Thoracic aorta (tissue), 2 donors: ENCODE measurements around the gene CECR2. TPM values are rescaled to one million over a fixed set of nuclear protein-coding genes. Genes with fewer than 3 reads are reported as not detected.

Experiments
- ATAC-seq: fragments of 150-250 bp; one replicate; pipeline ENCODE4 v1.8.0; 2017; ENCODE audit warnings: low read depth; ENCODE audit not compliant: insufficient number of reproducible peaks, low FRiP score
- DNase-seq: peaks from one replicate; pipeline ENCODE4 v3.0.0-alpha.2; 2020; ENCODE audit warnings: low spot score
- H3K27ac ChIP-seq, 2 donors: fragments of 200-600 bp; sonication (generic); 1 replicate in 1 of 2; 2 replicates in 1 of 2; pipeline ENCODE4 v1.5.1; 2016; ENCODE audit warnings: mild to moderate bottlenecking in 2 of 2, moderate library complexity in 2 of 2
- H3K27me3 ChIP-seq: fragments of 200-600 bp; sonication (generic); replicated peaks from 2 replicates; pipeline ENCODE4 v1.6.0; 2016; ENCODE audit warnings: mild to moderate bottlenecking; ENCODE audit not compliant: insufficient read depth
- H3K36me3 ChIP-seq: fragments of 200-600 bp; sonication (generic); one replicate; pipeline ENCODE4 v1.5.1; 2016
- H3K4me1 ChIP-seq, 2 donors: fragments of 200-600 bp; sonication (generic); 1 replicate in 1 of 2; 2 replicates in 1 of 2; pipeline versions ENCODE4 v1.5.1 to v1.6.0; 2016; ENCODE audit warnings: low read depth in 2 of 2, mild to moderate bottlenecking in 1 of 2; ENCODE audit not compliant: control insufficient read depth in 1 of 2
- H3K4me3 ChIP-seq: fragments of 200-600 bp; sonication (generic); 2 replicates; pipeline ENCODE4 v1.5.1; 2016; ENCODE audit warnings: mild to moderate bottlenecking
- H3K9me3 ChIP-seq: fragments of 200-600 bp; sonication (generic); 2 replicates; pipeline ENCODE4 v1.5.1; 2016
- total RNA-seq, 2 donors: library from RNA; depleted of rRNA; stranded (reverse); fragments of >200 nt; gene quantifications; one replicate each; pipeline versions ENCODE4 v1.1.0 to v1.2.3, GENCODE V29; 2016
- TF ChIP-seq, protein P1 (sequence below): fragments of 200-600 bp; sonication (generic); IDR thresholded peaks from one replicate; pipeline ENCODE4 v1.5.1; 2019; ENCODE audit warnings: antibody characterized with exemption

CECR2 gene
- total RNA-seq, 2 donors from 2014 or later = 0.28 TPM; not detected in 1

DNA sequence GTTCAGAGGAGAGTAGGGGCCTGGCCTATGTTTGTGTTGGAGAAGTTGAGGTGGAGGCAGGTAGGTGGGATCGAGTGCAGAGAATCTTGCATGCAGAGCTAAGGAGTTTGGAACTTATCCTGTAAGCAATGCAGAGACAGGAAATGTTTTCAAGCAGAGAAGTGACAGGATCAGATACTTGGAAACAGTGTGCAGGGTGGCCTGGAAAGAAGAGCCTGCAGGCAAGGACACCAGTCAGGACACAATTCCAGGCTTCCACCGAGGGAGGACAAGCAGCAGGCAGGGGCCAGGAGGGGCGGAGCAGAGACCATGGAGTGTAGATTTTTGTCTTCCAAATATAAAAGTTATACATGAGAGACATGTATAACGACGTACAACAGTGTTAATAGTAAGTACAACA is 26.9 kb upstream of the CECR2 start:
- Histone ChIP-seq H3K36me3 (no peaks in the 10 kb centered on the region), H3K4me1 (no peaks in the 10 kb centered on the region), H3K27me3 (no peaks in the 10 kb centered on the region), H3K27ac (no peak overlapping the region), H3K4me3 (no peak overlapping the region), H3K9me3 (no peaks in the 10 kb centered on the region)
- TF ChIP-seq, protein P1, sequence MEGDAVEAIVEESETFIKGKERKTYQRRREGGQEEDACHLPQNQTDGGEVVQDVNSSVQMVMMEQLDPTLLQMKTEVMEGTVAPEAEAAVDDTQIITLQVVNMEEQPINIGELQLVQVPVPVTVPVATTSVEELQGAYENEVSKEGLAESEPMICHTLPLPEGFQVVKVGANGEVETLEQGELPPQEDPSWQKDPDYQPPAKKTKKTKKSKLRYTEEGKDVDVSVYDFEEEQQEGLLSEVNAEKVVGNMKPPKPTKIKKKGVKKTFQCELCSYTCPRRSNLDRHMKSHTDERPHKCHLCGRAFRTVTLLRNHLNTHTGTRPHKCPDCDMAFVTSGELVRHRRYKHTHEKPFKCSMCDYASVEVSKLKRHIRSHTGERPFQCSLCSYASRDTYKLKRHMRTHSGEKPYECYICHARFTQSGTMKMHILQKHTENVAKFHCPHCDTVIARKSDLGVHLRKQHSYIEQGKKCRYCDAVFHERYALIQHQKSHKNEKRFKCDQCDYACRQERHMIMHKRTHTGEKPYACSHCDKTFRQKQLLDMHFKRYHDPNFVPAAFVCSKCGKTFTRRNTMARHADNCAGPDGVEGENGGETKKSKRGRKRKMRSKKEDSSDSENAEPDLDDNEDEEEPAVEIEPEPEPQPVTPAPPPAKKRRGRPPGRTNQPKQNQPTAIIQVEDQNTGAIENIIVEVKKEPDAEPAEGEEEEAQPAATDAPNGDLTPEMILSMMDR = no peak
- no peak for ATAC-seq
- DNase-seq = no peak

DNA sequence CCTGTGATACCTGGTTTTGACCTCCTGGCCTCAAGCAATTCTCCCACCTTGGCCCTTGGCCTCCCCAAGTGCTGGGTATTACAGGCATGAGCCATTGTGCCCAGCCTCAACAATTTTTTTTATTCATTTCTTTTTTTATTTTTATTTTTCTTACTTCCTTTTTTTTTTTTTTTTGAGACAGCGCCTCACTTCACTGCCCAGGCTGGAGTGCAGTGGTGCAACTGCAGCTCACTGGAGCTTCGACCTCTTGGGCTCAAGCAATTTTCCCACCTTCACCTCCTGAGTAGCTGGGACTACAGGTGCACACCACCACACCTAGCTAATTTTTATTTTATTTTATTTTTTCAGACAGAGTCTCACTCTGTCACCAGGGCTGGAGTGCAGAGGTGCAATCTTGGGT is 25.5 kb upstream of the CECR2 start:
- Histone ChIP-seq H3K4me1 (no peaks in the 10 kb centered on the region), H3K27me3 (no peaks in the 10 kb centered on the region), H3K9me3 (no peaks in the 10 kb centered on the region), H3K36me3 (no peaks in the 10 kb centered on the region), H3K4me3 (no peak overlapping the region), H3K27ac (no peak overlapping the region)
- no peak for ATAC-seq
- DNase-seq = no peak
- TF ChIP-seq, protein P1 = no peak

DNA sequence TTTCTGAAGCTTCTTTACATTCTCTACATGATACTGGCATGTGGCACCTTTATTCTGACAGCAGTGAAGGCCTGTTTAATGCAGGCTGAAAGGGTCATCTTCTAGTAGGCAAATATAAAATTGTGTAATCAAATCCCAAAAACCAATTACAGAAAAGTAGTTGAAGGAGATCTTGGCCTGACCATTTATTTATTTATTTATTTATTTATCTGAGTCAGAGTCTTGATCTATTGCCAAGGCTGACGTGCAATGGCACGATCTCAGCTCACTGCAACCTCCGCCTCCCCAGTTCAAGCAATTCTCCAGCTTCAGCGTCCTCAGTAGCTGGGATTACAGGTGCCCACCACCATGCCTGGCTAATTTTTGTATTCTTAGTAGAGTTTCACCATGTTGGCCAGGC is 22.7 kb upstream of the CECR2 start:
- Histone ChIP-seq H3K4me1 (no peaks in the 10 kb centered on the region), H3K27ac (no peak overlapping the region), H3K36me3 (no peaks in the 10 kb centered on the region), H3K4me3 (no peak overlapping the region), H3K27me3 (no peaks in the 10 kb centered on the region), H3K9me3 (no peaks in the 10 kb centered on the region)
- ATAC-seq (no peak), DNase-seq (no peak)
- TF ChIP-seq, protein P1 = no peak

DNA sequence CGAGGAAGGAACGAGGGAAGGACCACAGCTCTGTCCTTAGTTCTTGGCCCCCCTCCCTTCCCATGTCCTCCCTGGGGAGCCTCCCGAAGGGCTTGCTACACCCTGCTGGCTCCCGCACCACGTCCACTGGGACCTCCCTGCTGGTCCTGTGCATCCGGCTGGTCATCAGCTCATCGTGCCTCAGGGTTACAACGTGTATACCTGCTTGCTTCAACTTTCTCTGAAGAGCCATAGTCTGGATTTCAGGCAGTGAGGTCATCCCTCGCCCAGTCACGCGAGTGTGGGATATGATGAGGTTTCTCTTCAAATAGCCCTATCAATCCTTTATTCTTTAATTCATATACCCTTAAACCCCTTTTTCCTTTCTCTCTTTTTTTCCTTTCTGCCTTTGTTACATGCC is 21.5 kb upstream of the CECR2 start:
- ATAC-seq (no peak), DNase-seq (no peak)
- no peaks in the 10 kb centered on the region for H3K9me3 ChIP-seq
- no peaks in the 10 kb centered on the region for H3K4me1 ChIP-seq
- H3K36me3 ChIP-seq = no peaks in the 10 kb centered on the region
- no peaks in the 10 kb centered on the region for H3K27me3 ChIP-seq
- no peak overlapping the region for H3K27ac ChIP-seq
- TF ChIP-seq, protein P1 = no peak
- no peak overlapping the region for H3K4me3 ChIP-seq

DNA sequence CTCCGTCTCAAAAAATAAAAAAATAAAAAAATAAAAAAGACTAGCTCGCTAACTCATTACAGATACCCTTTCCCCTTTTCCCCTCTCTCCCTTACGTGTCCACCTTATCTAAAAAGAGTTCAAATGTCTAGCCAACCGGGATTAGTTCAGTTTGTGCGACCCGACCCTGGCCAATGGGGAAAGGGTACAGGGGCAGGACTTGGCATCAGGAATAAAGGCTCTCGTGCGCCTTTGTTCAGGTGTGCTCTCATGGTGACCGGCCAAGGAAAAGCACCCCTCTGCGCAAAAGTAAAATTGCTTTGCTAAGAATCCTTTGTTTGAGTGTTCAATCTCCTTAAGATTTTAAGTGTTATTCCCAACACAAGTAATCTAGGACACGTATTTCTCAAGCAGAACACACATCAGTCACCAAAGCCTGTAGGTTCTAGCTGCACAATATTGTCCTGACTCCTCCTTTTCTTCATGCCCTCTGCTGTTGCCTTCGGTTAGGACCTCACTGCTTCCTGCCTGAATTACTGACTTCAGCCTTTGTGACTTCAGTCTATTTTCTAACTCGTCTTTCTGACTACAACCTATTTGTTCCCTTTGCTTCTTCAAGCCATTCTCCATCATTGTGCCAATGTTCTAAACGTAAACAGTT is 20.7 kb upstream of the CECR2 start:
- ATAC-seq (no peak), DNase-seq (no peak)
- Histone ChIP-seq H3K27me3 (no peaks in the 10 kb centered on the region), H3K36me3 (no peaks in the 10 kb centered on the region), H3K4me3 (no peak overlapping the region), H3K27ac (no peak overlapping the region), H3K9me3 (no peaks in the 10 kb centered on the region), H3K4me1 (no peaks in the 10 kb centered on the region)
- TF ChIP-seq, protein P1 = no peak
